OCI-LY7 (cell line): ENCODE measurements around the gene SLC22A6. TPM values are rescaled to one million over a fixed set of nuclear protein-coding genes. Genes with fewer than 3 reads are reported as not detected.

Experiments used
- BruUV-seq: library from RNA; stranded (reverse); fragments of 400-500 nt; replicated peaks from 2 replicates; lab custom pipeline; 2021; lab: Mats Ljungman, UMichigan
- CTCF ChIA-PET: fragments of 300-600 bp; sonication (Branson Sonifier 250); formaldehyde crosslinking; loops from one replicate; lab custom pipeline; 2022; ENCODE audit warnings: antibody characterized with exemption; ENCODE audit not compliant: unreplicated experiment; lab: Charles Lee
- POLR2A ChIA-PET: fragments of 300-600 bp; sonication (Branson Sonifier 250); formaldehyde crosslinking; loops from one replicate; lab custom pipeline; 2022; ENCODE audit warnings: antibody characterized with exemption; lab: Charles Lee
- DNase-seq: peaks from one replicate; pipeline ENCODE4 v3.0.0-alpha.2; 2015; ENCODE audit warnings: low spot score
- H2AFZ ChIP-seq: fragments of 200-600 bp; sonication (generic), shearing (Covaris generic); 2 replicates; pipeline ENCODE4 v1.6.1; 2014; ENCODE audit warnings: mild to moderate bottlenecking, antibody characterized with exemption, low read length, moderate library complexity
- H3K27ac ChIP-seq: fragments of 200-600 bp; sonication (generic); 2 replicates; pipeline ENCODE4 v1.5.1; 2014; ENCODE audit warnings: mixed run types, low read depth, mild to moderate bottlenecking, moderate library complexity, low read length, inconsistent platforms; ENCODE audit not compliant: poor library complexity, severe bottlenecking
- H3K36me3 ChIP-seq: fragments of 200-600 bp; sonication (generic); 2 replicates; pipeline ENCODE4 v1.6.1; 2014; ENCODE audit warnings: mild to moderate bottlenecking, antibody characterized with exemption, low read length, moderate library complexity, mixed read lengths; ENCODE audit not compliant: insufficient read depth
- H3K4me1 ChIP-seq: fragments of 200-600 bp; sonication (generic); 2 replicates; pipeline ENCODE4 v1.5.1; 2014; ENCODE audit warnings: mild to moderate bottlenecking, low read length; ENCODE audit not compliant: insufficient read depth, poor library complexity, severe bottlenecking
- H3K4me2 ChIP-seq: fragments of 200-600 bp; sonication (generic); 2 replicates; pipeline ENCODE4 v1.6.1; 2014; ENCODE audit warnings: mild to moderate bottlenecking, low read length
- H3K4me3 ChIP-seq: fragments of 200-600 bp; sonication (generic); 2 replicates; pipeline ENCODE4 v1.5.1; 2014; ENCODE audit warnings: mild to moderate bottlenecking, low read depth, low read length; ENCODE audit not compliant: poor library complexity, severe bottlenecking
- H3K79me2 ChIP-seq: fragments of 200-600 bp; sonication (generic); 2 replicates; pipeline ENCODE4 v1.6.1; 2016; ENCODE audit warnings: low read depth, mild to moderate bottlenecking, low read length, moderate library complexity, mixed read lengths; ENCODE audit not compliant: insufficient read depth
- H3K9me2 ChIP-seq: fragments of 200-600 bp; sonication (generic); 2 replicates; pipeline ENCODE4 v1.6.1; 2016; ENCODE audit warnings: mild to moderate bottlenecking, low read length, mixed read lengths; ENCODE audit not compliant: insufficient read depth
- H3K9me3 ChIP-seq: fragments of 200-600 bp; sonication (generic); 2 replicates; pipeline ENCODE4 v1.6.1; 2014; ENCODE audit warnings: mild to moderate bottlenecking, mixed run types, low read length, mixed read lengths
- H4K20me1 ChIP-seq: fragments of 200-600 bp; sonication (generic); 2 replicates; pipeline ENCODE4 v1.6.1; 2014; ENCODE audit warnings: mild to moderate bottlenecking, antibody characterized with exemption, low read length, moderate library complexity, mixed read lengths; ENCODE audit not compliant: insufficient read depth
- EZH2phosphoT487 ChIP-seq: fragments of 200-600 bp; sonication (generic); IDR thresholded peaks from 2 replicates; pipeline ENCODE4 v1.6.1; 2018; ENCODE audit warnings: low read depth, borderline replicate concordance, mild to moderate bottlenecking, mixed run types, antibody characterized with exemption, low read length, moderate library complexity, mixed read lengths
- intact Hi-C: fragments of 100-400 bp; cut with micrococcal nuclease; formaldehyde crosslinking; loops from one replicate; pipeline ENCODE4 v1.10.0; 2022; ENCODE audit not compliant: unreplicated experiment
- total RNA-seq, 2 experiments: library from RNA; depleted of rRNA in 1 of 2; stranded (reverse); fragments of >200 nt in 1 of 2; shearing (Covaris generic) in 1 of 2; gene quantifications; 2 replicates each; pipeline ENCODE4 v1.2.3, GENCODE V29; 2014 to 2022
- TF ChIP-seq, protein P1 (sequence below): fragments of 200-600 bp; sonication (generic); conservative IDR thresholded peaks from 2 replicates; pipeline ENCODE4 v1.5.1; 2014; ENCODE audit warnings: mild to moderate bottlenecking, antibody characterized with exemption, low read length, moderate library complexity, mixed read lengths

The SLC22A6 gene
- total RNA-seq, 2 experiments from 2014 or later = not detected

GRCh38 chr11:62933285-62933684 lies 51.5 kb downstream of the SLC22A6 start:
- Histone ChIP-seq H2AFZ (no peak overlapping the region), H3K79me2 (no peaks in the 10 kb centered on the region), H4K20me1 (no peaks in the 10 kb centered on the region), H3K4me3 (no peak overlapping the region), H3K4me2 (no peak overlapping the region), H3K9me3 (no peaks in the 10 kb centered on the region), H3K27ac (no peak overlapping the region), H3K36me3 (no peaks in the 10 kb centered on the region), H3K4me1 (no peaks in the 10 kb centered on the region), H3K9me2 (no peaks in the 10 kb centered on the region)
- no TSS peak for BruUV-seq
- POLR2A ChIA-PET = no interaction called here
- DNase-seq = no peak
- intact Hi-C loops = no loop called here
- CTCF ChIA-PET = no interaction called here
- TF ChIP-seq, protein P1, sequence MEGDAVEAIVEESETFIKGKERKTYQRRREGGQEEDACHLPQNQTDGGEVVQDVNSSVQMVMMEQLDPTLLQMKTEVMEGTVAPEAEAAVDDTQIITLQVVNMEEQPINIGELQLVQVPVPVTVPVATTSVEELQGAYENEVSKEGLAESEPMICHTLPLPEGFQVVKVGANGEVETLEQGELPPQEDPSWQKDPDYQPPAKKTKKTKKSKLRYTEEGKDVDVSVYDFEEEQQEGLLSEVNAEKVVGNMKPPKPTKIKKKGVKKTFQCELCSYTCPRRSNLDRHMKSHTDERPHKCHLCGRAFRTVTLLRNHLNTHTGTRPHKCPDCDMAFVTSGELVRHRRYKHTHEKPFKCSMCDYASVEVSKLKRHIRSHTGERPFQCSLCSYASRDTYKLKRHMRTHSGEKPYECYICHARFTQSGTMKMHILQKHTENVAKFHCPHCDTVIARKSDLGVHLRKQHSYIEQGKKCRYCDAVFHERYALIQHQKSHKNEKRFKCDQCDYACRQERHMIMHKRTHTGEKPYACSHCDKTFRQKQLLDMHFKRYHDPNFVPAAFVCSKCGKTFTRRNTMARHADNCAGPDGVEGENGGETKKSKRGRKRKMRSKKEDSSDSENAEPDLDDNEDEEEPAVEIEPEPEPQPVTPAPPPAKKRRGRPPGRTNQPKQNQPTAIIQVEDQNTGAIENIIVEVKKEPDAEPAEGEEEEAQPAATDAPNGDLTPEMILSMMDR = no peak
- TF ChIP-seq EZH2phosphoT487 = no peak

DNA sequence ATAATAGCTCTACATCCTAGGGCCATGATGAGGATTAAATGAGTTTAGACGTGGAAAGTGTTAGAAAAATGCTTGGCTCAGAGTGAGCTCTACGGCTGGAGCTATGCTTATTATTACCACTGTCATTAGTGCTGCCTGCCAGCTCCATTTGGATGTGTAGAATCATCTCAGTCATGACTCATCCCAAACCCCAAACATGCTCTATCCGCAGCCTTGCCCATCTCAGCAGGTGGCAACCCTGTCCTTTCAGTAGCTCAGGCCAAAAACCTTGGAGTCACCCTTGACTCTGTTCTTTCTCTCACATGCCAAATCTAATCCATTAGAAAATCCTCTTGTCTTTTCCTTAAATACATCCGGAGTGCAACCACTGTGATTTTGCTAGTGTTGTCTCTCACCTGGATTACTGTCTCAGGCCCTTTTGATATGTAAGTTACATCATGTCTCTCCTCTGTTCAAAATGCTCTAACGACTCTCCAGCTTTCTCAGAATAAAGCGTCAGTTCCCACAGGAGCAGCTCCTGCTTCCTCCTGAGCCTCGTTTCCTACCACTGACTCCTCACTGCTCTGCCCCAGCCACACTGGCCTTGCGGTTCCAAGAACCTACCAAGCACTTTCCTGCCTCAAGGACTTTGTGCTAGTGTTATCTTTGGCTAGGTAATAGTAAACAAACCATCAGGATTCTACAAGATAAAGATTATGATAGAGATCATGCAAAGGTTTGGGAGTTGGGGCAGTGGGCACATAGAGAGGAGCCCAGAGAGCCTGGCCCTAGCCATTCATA lies 53.1 kb downstream of the SLC22A6 start:
- no peaks in the 10 kb centered on the region for H3K9me2 ChIP-seq
- intact Hi-C loops = no loop called here
- no peaks in the 10 kb centered on the region for H3K9me3 ChIP-seq
- no peak for DNase-seq
- CTCF ChIA-PET = no interaction called here
- H3K4me1 ChIP-seq = no peaks in the 10 kb centered on the region
- TF ChIP-seq, protein P1 = no peak
- no peak for TF ChIP-seq EZH2phosphoT487
- H3K36me3 ChIP-seq = no peaks in the 10 kb centered on the region
- H3K27ac ChIP-seq = no peak overlapping the region
- POLR2A ChIA-PET = interaction anchor here (0.7 to 0.9 kb wide), 2 partner anchors 18 to 1533 kb away, joined by 3 read pairs; no protein-coding TSS in a partner anchor
- no peak overlapping the region for H3K4me3 ChIP-seq
- H4K20me1 ChIP-seq = no peaks in the 10 kb centered on the region
- H2AFZ ChIP-seq = no peak overlapping the region
- H3K79me2 ChIP-seq = no peaks in the 10 kb centered on the region
- BruUV-seq = no TSS peak
- H3K4me2 ChIP-seq = no peak overlapping the region

DNA sequence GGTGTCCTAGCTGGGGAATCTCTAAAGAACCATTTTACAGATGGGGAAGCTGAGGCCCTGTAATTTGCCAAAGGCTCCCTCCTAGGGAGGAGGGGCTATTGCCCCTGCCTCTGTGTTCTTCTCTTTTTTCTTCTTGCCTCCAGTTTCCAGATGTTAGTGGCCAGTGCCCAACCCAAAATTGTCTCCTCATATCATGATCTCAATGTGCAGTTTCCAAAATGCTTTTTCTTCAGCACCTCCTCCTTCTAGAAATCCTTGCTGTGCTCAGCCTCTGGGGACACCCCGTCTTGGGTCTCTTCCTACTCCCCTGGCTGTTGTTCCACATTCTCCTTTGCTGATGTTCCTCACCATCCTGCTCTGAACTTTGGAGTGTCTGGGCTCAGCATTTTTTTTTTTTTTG lies 54.1 kb downstream of the SLC22A6 start:
- no peaks in the 10 kb centered on the region for H4K20me1 ChIP-seq
- H2AFZ ChIP-seq = no peak overlapping the region
- ChIA-PET POLR2A (interaction anchor here (0.7 kb wide), 1 partner anchor 1532 kb away, joined by 3 read pairs; no protein-coding TSS in a partner anchor), CTCF (no interaction called here)
- no peaks in the 10 kb centered on the region for H3K79me2 ChIP-seq
- H3K4me2 ChIP-seq = no peak overlapping the region
- H3K4me3 ChIP-seq = no peak overlapping the region
- intact Hi-C loops = no loop called here
- BruUV-seq = no TSS peak
- TF ChIP-seq EZH2phosphoT487 = no peak
- TF ChIP-seq, protein P1 = no peak
- H3K9me3 ChIP-seq = no peaks in the 10 kb centered on the region
- H3K4me1 ChIP-seq = no peaks in the 10 kb centered on the region
- H3K27ac ChIP-seq = no peak overlapping the region
- DNase-seq = no peak
- no peaks in the 10 kb centered on the region for H3K36me3 ChIP-seq
- H3K9me2 ChIP-seq = no peaks in the 10 kb centered on the region
